HG03558 (cell line): ENCODE results near the gene ASZ1.
"Not testable (repeated sequence)": the region's sequence is repeated elsewhere in the genome, so short reads cannot be mapped to it uniquely, and the experiment has no call there.

Experiments
- ATAC-seq: cut with Tn5 transposase; IDR thresholded peaks from one replicate; pipeline ENCODE4 v1.9.1; 2021; ENCODE audit warnings: moderate number of reproducible peaks; ENCODE audit not compliant: unreplicated experiment; ENCODE audit errors: extremely low read depth

The ASZ1 gene, protein sequence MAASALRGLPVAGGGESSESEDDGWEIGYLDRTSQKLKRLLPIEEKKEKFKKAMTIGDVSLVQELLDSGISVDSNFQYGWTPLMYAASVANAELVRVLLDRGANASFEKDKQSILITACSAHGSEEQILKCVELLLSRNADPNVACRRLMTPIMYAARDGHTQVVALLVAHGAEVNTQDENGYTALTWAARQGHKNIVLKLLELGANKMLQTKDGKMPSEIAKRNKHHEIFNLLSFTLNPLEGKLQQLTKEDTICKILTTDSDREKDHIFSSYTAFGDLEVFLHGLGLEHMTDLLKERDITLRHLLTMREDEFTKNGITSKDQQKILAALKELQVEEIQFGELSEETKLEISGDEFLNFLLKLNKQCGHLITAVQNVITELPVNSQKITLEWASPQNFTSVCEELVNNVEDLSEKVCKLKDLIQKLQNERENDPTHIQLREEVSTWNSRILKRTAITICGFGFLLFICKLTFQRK

DNA sequence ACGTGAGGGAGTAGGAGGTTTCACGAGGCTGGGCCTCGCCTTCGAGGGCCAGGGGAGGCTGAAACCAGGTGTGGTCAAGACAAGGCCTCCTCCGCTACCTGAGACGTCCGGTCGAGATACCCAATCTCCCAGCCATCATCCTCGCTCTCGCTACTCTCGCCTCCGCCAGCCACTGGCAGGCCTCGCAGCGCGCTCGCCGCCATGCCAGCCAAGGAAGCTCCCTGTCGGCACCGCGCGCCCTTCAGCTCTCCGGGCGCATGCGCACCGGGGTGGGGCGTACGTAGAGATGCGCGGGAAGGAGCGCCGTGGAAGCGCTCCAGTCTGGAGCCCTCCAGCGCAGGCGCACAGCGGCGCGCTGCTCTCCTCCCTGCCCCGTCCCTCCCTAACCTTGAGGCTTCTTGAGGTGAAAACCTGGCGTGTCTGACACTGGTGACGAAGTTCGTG is at the start of gene ASZ1:
Gene ASZ1, minus strand, starts transcription at position 236 of the 444 bp plus-strand sequence. Its CDS starts 33 bp downstream, at position 203.
- ATAC-seq = no peak

DNA sequence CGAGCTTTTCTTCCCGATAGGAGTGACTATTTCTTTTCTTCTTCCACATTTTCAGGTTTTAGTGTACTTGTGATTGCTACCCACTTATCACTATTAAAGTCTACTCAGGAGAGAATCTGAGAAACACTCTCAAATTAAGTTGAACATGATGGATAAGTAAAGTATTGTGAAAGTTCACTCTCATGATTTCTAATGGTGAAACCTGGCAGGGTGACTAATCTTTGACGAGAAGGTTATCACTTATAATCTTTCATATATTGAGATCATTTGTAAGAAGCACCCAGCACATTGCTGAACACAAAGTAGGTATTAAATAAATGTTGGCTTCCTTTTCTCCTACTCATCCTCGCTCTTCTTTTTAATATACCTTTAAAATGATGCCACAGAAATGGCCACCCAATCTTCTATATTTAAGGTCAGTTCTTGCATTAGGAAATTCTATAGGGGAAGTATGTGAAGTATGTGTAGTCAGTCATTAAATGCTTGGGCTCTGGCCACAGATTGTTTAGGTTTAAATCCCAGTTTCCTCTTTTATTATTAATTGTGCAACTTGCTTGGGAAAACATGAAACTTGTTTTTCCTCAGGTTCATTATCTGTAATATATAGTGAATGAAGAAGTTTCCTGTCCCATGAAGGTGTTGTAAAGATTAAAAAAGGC is 49.4 kb upstream of the ASZ1 start:
- ATAC-seq = no peak

DNA sequence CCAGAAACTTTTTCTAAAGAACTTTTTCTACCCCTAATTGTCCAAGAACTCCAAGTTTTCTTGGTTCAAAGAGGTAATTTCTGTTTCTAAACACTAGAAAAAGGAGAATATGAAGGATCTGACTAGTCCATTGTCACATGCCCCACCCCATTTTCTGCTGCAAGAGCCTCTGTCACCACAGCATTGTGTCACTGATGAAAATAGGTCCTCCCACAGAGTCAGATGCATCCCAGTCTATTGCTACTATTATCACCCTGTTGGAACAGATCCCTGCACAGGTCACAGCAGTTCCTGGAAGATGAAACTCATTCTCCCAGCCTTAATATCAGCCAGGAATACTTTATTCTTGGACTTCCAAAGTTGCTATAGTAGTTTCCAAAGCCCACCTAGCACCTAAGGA is 45.0 kb upstream of the ASZ1 start:
- ATAC-seq = no peak

DNA sequence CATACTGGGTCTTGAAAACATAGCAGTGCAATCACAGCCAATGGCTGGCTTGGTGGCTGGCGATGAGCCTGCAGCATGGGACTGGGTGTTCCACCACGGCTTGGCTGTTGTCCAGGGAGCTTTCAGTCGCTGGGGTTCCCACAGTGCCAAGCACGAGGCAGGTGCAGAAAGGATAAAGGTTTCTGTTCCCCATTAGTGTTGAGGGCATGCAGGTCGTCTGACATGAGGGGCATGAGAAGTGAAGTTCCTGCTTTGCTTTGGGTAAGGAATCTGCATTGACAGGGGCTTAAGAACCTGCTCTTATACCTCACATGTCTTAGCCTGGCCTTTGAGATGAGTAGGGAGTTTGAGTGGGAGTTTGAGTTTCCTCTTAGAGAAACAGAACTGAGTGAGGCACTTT is 43.5 kb upstream of the ASZ1 start:
- ATAC-seq = peak; percentile 44

DNA sequence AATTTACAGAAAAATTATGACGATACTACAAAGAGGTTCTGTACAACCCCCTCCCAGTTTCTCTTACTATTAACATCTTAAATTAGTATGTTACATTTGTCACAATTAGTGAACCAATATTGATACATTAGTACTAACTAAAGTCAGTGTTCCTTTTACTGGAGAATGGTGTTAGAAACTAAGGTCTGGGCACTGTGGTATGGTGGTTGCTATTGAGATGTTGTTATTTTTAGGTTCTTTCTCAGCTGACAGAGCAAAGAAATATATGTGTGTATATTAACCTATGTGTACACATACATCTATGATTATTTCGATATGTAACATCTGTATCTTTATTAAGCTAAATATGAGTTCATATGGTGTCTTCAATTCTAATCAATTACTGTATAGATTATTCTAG is 40.9 kb upstream of the ASZ1 start:
- no peak for ATAC-seq

DNA sequence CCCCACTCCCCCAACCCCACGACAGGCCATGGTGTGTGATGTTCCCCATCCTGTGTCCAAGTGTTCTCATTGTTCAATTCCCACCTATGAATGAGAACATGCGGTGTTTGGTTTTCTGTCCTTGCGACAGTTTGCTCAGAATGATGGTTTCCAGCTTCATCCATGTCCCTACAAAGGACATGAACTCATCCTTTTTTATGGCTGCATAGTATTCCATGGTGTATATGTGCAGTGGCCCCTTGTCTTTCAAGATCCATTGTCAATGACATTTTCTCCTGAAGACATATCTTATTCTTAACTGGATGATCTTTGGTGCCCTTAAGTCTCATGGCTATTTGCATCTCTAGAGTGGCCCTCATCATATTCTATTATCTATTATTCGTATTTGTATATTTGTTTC is 33.5 kb upstream of the ASZ1 start:
- not testable (repeated sequence) for ATAC-seq

DNA sequence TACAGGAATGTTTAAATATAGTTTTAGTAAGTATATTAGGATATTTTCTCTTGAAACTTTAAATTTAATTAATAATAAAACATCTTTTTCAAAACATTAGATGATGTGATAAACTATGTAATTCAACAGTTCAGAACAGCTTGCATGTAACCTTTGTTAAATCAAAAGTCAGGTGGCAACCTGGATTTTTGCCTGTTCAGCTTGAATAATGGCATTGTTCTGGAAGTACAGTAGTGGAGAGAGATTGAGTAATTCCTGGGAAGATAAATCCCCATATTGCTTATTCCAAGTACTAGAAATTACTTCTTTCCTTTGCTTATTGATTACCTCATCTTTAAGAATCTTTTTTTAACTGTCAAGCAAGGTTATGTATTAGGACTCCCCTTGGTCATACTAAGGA is 32.4 kb upstream of the ASZ1 start:
- no peak for ATAC-seq

DNA sequence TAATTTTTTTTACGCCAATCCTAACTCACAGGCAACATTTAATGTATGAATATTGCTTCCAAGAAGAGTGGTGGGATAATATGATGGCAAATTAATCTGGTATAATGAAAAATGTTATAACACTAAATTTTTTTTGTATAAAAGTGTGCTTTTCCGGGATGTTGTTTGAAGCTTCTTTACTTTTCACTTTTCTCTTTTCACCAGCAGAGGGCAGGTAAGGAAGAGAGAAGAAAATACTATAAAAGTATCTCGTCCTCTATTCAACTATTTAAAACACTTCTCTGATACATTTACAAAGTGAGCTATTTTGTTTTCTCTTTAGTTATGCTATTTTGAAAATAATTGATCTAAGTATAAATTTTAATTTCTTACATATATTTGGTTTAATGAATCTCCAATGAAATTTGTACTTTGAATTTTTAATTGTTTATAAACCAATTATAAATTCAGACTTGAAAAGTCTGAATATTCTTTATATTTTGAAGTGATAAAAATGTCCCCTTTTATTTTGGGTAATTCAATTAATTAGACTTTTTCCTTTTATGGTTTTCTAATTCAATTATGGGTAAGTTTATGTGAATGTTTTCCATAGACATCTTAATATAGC is 31.8 kb upstream of the ASZ1 start:
- ATAC-seq = no peak

DNA sequence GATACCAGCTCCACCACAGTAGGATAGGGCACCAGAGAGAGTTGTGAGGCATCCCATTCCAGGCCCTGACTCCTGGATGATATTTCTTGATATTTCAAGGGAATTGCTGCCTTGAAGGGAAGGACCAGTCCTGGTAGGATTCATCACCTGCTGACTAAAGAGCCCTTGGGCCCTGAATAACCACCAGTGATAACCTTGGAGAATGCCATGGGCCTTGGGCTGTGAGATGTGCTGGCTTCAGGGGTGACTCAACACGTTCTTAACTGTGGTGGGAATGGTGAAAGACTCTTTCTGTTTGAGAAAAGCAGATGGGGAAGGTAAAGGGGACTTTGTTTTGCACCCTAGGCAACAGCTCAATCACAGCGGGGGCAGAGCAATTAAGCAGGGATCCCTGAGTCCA is 21.4 kb upstream of the ASZ1 start:
- ATAC-seq = no peak

DNA sequence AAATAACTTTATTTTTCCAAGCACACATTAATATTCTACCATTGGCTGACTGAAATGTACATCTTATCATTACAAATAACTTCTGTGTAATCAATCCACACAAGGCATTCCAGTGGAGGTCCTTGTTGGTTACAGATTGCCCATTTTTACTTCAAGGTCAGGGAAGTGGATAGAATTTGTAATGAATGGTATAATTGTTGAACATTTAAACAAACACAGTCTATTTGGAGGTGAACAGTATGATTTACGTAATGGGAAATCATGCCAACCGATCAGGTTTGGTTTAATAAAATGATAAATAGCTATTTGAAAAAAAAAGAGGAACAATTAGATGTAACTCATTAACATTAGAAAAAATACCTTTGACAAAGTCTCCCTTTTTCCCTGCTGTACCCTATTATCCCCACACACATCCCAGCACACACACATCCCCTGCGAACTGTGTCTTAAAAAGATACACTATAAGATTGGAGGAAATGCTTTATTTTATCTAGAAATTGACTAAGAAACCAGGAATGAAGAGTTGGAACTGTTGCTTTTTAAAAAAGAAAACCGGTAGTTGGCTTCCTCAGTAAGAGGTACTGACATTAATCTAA is 19.0 kb upstream of the ASZ1 start:
- no peak for ATAC-seq

DNA sequence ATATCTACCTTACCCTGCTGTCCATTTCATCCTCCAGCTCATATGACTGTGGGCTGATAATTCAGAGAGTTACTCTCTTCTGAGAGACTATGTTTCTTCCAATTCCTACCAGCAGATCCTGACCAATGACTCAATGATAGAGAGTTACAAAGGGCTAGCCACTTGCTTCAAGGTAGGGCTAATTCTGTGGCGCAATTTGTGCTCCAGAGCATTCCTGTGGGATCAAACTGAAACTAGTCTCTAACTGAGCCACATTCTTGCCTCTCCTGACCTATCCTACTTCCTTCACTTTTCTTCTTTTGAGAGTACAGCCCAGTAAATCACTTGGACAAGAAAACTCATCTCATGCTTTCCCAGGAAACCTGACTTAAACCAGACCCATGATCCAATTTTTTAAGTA is 17.9 kb upstream of the ASZ1 start:
- ATAC-seq = no peak

DNA sequence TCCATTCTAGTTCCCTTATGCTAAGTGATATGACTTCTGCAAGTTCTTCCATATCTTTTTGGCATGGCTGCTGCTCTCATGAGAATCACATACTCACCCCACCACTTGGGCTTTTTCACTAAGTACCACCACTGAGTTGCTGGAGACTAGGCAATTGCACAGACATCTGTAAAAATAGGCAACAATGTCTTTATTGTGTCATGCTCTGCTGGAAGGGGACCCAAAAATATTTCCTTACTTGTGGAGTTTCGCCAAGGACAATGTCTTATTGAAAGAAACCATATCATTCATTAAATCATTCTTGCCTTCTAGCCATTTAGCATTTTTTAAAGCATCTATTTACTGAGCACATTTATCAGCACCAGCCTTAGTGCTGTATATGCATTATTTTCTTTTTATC is 17.4 kb upstream of the ASZ1 start:
- ATAC-seq = no peak

DNA sequence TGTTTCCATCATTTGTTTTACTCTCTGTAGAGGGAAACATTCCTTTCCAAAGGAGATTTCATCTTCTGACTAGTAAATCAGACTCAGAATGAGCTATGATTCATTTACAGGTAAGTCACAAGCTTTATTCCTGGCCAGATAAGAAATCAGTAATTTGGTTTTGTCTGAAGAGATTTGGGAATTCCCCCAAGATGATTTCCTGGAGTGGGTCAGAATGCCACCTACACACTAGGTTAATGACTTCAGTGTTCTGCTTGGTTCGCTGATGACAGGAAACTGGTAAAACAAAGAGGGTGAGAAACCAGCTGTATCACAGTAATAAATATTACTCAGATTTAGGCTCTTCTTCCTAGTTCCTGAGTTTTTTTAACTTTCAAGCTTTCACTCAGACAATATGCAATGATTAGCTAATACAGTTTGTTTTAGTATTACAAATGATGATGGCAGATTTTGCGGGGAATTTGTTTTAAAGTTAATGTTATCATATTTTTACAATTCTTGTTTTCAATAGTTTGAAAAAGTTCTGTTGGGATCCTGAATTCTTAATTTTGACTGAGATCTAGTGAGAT is 8.3 kb upstream of the ASZ1 start:
- ATAC-seq = peak; percentile 95

DNA sequence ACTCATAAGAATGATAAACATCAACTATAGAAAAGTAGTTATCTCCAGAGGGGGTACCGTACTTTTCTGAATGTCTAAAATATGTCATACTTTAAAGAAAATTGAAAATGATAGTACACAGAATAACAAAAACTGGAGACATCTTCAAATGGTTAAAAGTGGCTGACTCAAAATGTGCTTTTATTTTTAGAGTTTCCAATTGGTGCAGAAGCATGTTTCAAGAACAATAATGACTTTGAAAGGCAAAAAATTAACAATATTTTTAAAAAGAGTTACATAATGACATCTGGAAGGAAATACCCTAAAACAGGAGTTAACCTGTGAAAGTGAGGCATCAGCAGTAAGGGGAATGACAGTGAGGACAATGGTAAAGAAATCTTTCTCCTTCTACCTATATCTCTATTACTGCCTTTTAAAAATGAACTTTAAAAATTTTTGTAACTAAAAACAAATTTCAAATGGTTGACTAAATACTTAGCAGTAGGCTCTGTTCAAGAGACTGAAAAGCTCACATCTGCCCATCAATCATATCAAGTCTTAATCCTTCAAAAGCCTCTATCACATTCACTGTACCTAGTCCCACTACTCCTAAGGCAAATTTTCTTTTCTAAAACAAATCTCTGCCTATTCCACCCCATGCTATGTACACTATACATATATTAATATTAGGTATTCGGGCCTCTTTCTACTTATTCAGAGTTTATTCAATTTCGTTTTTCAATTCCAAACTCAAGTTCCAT is 3.0 kb downstream of the ASZ1 start:
- peak; percentile 80 for ATAC-seq

DNA sequence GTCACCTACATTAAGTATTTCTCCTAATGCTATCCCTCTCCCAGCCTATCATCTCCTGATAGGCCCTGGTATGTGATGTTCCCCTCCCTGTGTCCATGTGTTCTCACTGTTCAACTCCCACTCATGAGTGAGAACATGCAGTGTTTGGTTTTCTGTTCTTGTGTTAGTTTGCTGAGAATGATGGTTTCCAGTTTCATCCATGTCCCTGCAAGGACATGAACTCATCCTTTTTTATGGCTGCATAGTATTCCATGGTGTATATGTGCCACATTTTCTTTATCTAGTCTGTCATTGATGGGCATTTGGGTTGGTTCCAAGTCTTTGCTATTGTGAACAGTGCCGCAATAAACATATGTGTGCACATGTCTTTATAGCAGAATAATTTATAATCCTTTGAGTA is 12.7 kb downstream of the ASZ1 start:
- ATAC-seq = not testable (repeated sequence)

DNA sequence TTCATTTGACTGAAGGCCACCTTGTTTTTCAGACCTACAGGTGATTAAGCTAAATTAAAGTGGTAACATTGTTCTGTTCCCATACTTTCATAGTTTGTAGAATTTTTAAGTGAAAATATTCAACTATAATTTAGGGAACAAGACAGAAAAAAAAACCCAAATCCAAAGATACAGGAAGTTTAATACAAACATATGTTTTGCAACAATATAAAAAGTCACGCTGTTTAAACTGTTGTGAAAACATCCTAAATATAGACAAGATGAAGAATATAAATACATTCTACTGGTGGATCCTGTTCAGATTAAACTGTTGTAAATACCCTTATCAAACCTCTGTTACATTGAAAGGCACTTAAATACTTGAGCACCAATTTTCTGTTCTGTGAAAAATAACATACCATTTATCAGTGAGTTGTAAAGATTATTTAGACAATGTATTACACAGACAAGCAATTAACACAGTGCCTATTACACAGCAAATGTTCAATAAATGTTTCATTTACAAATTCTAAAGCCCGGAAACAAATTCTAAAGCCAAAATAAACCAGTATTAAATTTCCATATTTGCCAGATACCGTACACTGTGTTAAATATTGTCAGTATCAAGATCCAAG is 14.2 kb downstream of the ASZ1 start:
- no peak for ATAC-seq

DNA sequence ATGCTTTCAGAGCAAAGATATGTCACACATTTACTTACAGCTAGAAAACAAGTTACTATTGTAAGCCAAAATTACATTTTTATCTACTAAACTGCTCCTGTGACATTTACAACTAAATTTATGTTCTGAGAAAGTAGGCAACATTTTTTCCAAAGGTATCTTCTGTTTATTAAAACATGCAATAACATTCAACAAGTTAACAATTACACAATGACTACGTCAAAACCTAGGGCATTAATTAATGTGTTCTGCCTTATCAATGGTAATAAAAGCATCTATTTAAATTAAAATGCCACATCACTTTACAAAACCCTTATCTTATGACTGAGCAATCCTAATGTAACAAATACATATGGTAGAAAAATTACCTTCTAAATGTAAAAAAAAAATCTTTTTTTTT is 14.9 kb downstream of the ASZ1 start:
- no peak for ATAC-seq

DNA sequence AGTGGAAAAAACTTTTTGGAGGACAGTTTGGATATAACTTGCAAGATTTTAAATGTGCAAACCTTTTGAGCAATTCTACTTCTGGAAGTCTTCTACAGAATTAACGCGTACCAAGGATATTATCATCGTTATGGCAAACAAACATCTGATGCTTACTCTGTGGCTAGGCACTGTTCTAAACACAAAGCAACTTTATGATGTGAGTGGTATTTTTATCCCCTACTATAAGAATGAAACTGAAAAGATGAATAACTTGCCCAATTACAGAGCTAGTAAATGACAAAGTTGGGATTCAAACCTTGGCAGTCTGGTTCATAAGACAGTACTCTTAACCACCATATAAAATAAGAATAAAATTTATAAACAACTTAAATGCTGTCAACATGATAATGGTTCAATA is 15.8 kb downstream of the ASZ1 start:
- ATAC-seq = no peak

DNA sequence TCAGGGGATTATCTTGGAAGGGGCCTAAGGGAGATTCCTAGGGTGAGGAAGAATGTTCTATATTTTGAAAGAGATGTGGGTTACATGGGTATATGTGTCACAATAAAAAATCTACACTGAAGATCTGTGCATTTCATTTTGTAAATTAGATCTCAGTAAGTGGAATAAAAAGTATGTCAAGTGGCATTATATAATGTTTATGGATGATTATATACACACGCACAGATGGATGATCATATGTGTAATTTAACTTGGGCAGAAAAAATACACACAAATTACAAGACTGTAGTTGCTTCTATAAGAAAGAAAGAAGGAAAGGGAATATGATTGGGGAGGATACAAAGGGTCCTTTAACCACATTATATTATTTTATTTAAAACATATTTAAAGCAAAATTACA is 18.5 kb downstream of the ASZ1 start:
- no peak for ATAC-seq
